ENCODE results near the gene STPG3.

- TF ChIP-seq CTCF (optimal IDR thresholded peaks at IDR 0.05 in 1 of 3, IDR thresholded peaks at IDR 0.05 in 1 of 3, conservative IDR thresholded peaks at IDR 0.05 in 1 of 3; ENCODE audit: extremely low read depth in 1 of 3, insufficient read depth in 2 of 3, low read length in 3 of 3) (no peak), EZH2 (IDR thresholded peaks at IDR 0.05; ENCODE audit: low read length) (no peak)
Observed at GRCh38 chr9:137225699-137226331, 25.3 kb upstream of the STPG3 start.
